HTR-8/SVneo (cell line): ENCODE data around the gene FAM131B.

Experiments
- DNase-seq: peaks from one replicate; pipeline ENCODE4 v3.0.0; 2011; ENCODE audit warnings: low spot score, mixed read lengths; ENCODE audit not compliant: insufficient read length
- FAIRE-seq: peaks from 2 replicates; lab custom pipeline; 2011; peaks lifted over from hg19 to GRCh38; lab: Jason Lieb, UNC

The FAM131B gene

DNA sequence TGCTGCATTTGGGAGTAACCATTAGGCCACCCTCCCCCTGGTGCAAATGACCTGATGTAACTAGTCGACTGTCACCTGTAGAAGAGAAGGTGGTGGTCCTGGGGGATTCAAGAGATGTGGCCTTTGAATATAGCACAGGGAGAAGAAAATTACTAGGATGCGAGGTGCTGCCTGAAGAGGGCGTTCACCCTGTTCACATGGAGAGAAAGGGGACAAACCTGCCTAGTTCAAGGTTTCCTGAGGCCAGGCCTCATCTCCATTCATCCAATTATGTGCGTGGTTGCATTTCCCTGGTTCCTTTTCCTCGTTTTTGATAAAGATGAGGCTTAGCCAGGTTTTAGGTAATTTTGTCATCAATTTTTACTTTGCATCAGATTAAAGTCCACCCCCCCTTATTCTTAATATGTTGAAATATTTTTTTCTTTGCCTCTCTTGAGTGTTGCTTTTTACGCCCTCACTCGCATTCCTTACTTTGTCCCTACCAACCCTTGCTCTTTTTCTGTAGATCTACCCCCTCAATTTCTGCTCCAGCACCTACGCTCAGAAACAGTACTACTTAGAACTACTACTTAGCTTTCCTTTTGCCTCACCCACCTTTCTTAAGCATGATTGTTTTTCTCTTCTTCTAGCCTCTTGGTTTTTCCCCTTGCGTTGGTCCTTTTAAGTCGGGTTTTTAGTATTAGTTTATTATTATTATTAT, 32.9 kb downstream of the FAM131B start:
- FAIRE-seq (no peak), DNase-seq (no peak)

GRCh38 chr7:143327903-143328302, 34.6 kb downstream of the FAM131B start:
- DNase-seq (no peak), FAIRE-seq (no peak)

GRCh38 chr7:143325240-143325639, 37.3 kb downstream of the FAM131B start:
- DNase-seq (no peak), FAIRE-seq (no peak)

DNA sequence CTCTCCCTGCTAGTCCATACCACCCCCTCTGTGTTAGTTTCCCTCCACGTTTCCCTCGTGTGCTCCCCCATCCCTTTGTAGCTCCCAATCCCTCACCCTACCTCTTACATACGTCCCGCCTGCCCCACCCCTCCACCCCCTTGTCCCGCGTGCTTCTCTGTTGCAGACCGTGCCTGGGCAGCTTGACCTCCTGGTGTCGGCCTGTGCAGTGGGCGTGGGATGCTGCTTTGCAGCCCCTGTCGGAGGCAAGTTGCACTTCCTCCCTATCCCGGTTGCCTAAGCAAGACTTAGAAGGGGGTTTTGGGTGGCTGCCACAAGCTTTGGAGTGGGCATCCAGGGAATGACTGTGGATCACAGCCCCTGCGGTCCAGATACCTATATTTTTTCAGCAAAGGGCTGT, 38.9 kb downstream of the FAM131B start:
- no peak for FAIRE-seq
- no peak for DNase-seq

DNA sequence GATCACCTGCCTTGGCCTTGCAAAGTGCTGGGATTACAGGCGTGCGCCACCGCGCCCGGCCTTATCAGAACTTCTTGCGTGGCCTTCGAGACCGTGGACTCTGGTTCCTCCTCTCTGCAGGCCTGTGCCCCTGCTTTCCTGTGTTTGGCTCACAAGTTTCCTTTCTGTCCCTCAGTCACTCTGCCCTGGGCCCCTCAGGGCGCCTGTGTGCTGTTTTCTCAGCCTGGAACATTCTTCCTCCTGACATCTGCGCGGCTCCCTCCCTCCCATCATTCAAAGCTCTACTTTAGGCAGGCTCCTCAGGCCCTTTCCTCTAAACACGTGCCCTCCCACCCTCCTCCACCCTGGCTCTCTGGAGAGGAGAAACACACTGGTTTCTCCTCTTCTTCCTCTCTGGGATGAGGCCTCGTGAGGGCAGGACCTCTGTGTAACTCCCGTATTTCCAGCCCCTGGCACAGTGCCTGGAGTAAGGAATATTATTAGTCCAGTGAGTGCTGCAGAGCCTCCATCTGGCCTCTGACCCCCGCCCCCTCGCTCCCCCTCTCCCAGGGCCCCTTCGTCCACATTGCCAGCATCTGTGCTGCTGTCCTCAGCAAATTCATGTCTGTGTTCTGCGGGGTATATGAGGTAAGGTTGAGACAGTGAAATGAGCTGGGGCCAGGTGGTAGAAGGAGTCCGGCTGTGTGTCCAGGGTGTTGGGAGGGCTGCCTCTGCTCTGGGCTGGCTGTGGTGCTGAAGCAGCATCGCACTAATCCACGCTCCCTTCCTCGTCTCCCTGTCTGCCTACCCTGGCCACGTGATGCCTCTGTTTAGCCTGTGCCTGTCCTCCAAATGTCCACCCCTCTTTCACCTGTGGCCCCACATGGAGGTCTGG, 39.5 kb downstream of the FAM131B start:
- DNase-seq (no peak), FAIRE-seq (no peak)

DNA sequence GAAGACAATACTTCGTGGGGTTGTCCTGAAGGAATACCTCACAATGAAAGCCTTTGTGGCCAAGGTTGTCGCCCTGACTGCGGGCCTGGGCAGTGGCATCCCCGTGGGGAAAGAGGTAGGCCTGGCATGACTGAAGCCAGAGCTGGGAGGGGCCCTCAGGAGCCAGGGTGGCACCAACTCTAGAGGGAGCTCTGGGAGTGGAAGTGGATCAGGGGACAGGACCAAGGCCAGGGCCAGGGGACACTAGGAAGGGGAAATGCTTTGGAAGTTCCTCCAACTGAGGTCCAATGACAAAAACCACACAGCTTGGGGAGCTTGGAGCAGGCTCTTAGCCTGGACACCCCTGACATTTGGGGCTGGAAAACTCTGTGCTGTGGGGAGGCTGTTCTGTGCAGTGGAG, 40.8 kb downstream of the FAM131B start:
- DNase-seq (no peak), FAIRE-seq (no peak)

- FAIRE-seq (no peak), DNase-seq (no peak)
Measured at GRCh38 chr7:143321242-143321641, 41.3 kb downstream of the FAM131B start.

- DNase-seq (no peak), FAIRE-seq (no peak)
Measured at GRCh38 chr7:143320620-143321019, 41.9 kb downstream of the FAM131B start.

GRCh38 chr7:143318661-143319060, 43.9 kb downstream of the FAM131B start:
- FAIRE-seq (no peak), DNase-seq (no peak)

DNA sequence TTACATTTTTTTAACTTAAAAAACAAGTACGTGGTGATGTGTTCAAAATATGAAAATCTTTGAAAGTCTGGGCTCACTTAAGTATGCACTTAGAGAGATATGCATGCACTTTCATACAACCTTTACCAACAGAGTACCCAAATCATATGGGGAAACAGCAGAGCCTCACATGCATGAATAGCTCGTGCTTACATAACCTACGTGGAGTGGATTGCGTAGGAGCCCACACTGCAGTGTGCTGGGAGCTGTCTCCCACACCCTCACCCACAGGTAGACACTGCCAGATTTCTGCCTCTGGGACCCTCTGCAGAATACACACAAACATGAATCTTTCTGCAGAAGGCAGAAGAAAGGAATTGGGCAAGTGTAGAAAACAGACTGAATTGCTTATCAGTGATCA, 46.0 kb downstream of the FAM131B start:
- DNase-seq = no peak
- no peak for FAIRE-seq

- FAIRE-seq = no peak
- DNase-seq = no peak
Measured at GRCh38 chr7:143315776-143316175, 46.7 kb downstream of the FAM131B start, which contains the start of gene CLCN1. Gene CLCN1 (plus strand): TSS chr7:143316111. CDS start chr7:143316213, 102 bp downstream.

DNA sequence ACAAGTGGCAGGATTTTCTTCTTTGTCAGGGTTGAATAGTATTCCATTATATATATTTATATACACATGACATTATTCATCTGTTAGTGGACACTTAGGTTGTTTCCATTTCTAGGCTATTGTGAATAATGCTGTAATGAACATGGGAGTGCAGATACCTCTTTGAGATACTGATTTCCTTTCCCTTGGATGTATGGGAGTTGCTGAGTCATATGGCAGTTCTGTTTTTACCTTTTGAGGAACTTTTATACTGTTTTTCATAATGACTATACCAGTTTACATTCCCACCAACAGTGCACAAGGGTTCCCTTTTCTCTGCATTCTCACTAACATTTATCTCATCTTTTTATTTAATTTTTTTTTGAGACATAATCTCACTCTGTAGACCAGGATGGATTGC, 48.4 kb downstream of the FAM131B start:
- no peak for FAIRE-seq
- DNase-seq = no peak

DNA sequence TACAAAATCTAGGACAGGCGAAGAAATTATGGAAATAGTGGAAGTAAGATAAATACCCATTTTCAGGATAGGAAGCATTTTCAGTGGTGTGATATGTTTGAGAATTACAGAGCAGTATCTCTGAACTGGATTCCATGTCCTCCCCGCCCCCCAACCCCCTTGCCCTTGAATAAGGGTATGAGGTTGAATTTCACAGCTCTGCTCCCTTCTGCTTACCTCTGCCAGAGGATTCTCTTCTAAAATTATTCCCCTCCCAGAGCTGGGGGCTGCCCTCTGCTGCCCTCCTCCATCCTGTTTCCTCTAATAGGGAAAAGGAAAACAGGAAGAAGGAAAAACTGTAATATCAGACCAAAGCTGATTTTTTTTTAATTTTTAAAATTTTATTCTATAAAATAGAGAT, 53.9 kb downstream of the FAM131B start:
- FAIRE-seq (no peak), DNase-seq (no peak)

DNA sequence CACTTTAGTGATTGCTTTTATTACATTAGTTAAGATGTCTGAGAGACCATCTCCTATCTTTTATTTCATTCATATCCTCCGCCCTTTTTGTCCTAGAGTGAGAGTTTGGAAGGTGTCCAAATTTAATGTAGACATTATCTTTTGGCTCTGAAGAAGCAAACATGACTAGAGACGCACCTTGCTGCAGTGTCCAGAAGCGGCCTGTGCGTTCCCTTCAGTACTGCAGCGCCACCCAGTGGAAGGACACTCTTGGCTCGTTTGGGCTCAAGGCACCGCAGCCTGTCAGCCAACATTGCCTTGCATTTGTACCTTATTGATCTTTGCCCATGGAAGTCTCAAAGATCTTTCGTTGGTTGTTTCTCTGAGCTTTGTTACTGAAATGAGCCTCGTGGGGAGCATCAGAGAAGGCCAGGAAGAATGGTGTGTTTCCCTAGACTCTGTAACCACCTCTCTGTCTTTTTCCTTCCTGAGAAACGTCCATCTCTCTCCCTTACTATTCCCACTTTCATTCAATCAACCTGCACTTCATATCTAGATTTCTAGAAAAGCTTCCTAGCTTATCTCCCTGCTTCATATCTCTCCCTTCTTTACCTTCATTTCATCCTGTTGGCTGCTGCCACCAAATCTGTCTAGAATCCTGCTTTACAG, 57.0 kb downstream of the FAM131B start:
- FAIRE-seq = no peak
- peak; percentile 35 for DNase-seq

DNA sequence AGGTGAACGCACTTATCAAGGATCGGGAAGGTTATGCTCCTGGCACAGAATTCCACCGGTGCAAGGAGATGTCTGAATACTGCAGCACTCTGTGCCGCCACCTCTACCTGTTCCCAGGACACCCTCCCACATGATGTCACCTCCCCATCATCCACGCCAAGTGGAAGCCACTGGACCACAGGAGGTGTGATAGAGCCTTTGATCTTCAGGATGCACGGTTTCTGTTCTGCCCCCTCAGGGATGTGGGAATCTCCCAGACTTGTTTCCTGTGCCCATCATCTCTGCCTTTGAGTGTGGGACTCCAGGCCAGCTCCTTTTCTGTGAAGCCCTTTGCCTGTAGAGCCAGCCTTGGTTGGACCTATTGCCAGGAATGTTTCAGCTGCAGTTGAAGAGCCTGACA, 57.6 kb downstream of the FAM131B start:
- FAIRE-seq (no peak), DNase-seq (no peak)

GRCh38 chr7:143303733-143304132, 58.8 kb downstream of the FAM131B start:
- no peak for DNase-seq

More at GRCh38 chr7:143303733-143304132, 58.8 kb downstream of the FAM131B start:
- no peak for FAIRE-seq
